Activated CD4-positive, alpha-beta T cell treated with anti-CD3 and anti-CD28 coated beads, Interleukin-2, Interleukin-4, amounts not matched to agents 100 ng/mL and 50 ng/mL, durations not matched to agents 16 hours and 8 hours (primary cell): ENCODE results near the gene CLCN2.
"Not testable (repeated sequence)": the region's sequence is repeated elsewhere in the genome, so short reads cannot be mapped to it uniquely, and the experiment has no call there.

ENCODE experiments used
- DNase-seq: peaks from one replicate; pipeline ENCODE4 v3.0.0-alpha.2; 2020; ENCODE audit warnings: low spot score

The CLCN2 gene

DNA sequence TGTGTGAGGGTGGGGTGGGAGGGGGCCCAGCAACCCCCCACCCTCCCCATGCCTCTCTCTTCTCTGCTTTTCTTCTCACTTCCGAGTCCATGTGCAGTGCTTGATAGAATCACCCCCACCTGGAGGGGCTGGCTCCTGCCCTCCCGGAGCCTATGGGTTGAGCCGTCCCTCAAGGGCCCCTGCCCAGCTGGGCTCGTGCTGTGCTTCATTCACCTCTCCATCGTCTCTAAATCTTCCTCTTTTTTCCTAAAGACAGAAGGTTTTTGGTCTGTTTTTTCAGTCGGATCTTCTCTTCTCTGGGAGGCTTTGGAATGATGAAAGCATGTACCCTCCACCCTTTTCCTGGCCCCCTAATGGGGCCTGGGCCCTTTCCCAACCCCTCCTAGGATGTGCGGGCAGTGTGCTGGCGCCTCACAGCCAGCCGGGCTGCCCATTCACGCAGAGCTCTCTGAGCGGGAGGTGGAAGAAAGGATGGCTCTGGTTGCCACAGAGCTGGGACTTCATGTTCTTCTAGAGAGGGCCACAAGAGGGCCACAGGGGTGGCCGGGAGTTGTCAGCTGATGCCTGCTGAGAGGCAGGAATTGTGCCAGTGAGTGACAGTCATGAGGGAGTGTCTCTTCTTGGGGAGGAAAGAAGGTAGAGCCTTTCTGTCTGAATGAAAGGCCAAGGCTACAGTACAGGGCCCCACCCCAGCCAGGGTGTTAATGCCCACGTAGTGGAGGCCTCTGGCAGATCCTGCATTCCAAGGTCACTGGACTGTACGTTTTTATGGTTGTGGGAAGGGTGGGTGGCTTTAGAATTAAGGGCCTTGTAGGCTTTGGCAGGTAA, 15.9 kb downstream of the CLCN2 start:
- no peak for DNase-seq

DNA sequence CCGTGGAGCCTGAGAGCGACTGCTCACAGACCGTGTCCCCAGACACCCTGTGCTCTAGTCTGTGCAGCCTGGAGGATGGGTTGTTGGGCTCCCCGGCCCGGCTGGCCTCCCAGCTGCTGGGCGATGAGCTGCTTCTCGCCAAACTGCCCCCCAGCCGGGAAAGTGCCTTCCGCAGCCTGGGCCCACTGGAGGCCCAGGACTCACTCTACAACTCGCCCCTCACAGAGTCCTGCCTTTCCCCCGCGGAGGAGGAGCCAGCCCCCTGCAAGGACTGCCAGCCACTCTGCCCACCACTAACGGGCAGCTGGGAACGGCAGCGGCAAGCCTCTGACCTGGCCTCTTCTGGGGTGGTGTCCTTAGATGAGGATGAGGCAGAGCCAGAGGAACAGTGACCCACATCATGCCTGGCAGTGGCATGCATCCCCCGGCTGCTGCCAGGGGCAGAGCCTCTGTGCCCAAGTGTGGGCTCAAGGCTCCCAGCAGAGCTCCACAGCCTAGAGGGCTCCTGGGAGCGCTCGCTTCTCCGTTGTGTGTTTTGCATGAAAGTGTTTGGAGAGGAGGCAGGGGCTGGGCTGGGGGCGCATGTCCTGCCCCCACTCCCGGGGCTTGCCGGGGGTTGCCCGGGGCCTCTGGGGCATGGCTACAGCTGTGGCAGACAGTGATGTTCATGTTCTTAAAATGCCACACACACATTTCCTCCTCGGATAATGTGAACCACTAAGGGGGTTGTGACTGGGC, 16.7 kb downstream of the CLCN2 start:
- no peak for DNase-seq

DNA sequence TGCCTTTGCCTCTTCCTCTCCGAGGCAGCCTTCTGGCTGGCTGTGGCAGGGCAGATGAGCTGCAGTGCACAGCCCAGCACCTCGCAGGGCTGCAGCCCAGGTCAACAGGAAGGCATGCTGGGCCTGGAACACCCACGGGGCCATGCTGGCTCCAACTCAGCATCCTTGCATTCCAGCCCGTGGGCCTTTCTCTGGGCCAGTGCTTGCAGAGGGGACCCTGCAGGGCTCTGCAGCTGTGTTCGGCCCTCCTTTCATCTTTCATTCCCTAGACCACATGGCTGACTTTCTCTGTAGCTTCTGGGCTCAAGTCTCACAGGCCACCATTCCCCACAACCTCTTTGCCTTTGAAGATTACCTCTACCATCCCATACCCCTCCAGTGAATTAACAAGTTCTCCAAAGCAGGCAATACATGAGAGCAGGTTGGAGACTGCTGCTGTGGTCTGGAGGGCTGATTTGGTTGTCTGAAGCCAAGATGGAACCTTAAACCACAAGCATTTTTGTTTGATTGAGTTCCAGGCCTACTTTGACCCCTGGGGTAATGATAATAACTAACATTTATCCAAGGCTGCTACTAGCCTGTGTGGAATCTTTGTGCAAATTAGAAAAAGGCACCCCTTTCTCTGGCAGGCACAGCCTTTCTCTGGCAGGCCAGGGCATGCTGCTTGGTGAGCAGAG, 18.1 kb downstream of the CLCN2 start:
- no peak for DNase-seq

GRCh38 chr3:184341925-184342324, 19.5 kb downstream of the CLCN2 start:
- no peak for DNase-seq

- not testable (repeated sequence) for DNase-seq
Observed at GRCh38 chr3:184339451-184340135, 21.8 kb downstream of the CLCN2 start.

GRCh38 chr3:184339001-184339400, 22.4 kb downstream of the CLCN2 start:
- no peak for DNase-seq

DNA sequence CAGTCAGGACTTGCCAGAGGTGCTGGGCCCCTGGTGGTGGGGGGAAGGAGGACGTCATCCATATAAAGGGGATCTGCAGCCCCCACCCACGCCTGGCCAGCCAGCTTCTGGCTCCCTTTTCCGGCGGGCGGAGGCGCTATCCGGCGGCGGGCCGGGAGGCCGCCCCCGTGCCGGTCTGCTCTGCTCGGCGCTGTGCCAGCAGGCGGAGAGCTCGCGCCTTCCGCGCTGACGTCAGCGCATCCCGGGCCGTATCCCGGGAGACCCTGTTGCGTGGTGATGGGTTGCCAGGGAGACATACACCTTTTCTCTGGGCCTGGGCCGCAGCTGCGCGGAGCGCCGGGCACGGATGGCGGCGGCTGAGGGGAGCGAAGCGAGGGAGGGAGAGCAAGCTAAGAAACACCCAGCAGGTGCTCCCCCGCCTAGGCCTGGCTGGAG, 22.9 kb downstream of the CLCN2 start:
- DNase-seq: no peak

DNA sequence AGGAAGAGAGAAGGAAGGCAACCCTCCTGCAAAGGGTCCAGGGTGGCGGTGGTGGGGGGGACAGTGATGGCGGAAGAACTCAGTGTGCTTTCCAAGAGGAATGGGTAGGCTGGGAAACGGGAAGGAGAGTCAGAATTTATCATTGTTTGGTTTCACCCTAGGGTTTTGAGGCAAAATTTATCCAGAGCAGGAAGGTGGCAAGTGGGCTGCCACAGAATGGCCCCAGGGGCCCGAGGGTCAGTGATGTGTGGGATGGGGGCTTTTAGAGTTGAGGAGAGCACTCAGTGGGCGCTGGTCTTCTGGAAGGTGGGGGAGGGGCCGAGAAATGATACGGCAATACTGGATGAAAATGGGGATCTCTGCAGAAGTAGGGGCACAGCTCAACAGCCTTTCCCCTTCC, 23.4 kb downstream of the CLCN2 start:
- DNase-seq: no peak

DNA sequence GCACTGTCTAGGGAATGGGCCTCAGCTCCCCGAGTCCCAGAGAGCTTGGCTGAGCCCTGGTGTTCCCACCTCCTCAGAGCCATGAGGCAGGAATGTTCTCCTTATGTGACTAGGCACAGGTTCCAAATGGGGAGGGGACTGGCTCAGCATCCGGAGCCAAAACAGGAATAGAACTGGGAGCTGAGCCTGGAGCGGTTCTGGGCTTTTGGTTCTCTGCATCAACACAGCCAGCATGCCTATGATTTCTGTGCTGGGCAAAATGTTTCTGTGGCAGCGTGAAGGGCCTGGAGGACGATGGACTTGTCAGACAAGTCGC, 24.0 kb downstream of the CLCN2 start, which contains the start of gene FAM131A:
Gene FAM131A (plus strand): TSS at position 202 of the 316 bp plus-strand sequence. CDS start 31 bp downstream, at position 233.
- no peak for DNase-seq

- no peak for DNase-seq
Observed at GRCh38 chr3:184336547-184337398, 24.6 kb downstream of the CLCN2 start.

DNA sequence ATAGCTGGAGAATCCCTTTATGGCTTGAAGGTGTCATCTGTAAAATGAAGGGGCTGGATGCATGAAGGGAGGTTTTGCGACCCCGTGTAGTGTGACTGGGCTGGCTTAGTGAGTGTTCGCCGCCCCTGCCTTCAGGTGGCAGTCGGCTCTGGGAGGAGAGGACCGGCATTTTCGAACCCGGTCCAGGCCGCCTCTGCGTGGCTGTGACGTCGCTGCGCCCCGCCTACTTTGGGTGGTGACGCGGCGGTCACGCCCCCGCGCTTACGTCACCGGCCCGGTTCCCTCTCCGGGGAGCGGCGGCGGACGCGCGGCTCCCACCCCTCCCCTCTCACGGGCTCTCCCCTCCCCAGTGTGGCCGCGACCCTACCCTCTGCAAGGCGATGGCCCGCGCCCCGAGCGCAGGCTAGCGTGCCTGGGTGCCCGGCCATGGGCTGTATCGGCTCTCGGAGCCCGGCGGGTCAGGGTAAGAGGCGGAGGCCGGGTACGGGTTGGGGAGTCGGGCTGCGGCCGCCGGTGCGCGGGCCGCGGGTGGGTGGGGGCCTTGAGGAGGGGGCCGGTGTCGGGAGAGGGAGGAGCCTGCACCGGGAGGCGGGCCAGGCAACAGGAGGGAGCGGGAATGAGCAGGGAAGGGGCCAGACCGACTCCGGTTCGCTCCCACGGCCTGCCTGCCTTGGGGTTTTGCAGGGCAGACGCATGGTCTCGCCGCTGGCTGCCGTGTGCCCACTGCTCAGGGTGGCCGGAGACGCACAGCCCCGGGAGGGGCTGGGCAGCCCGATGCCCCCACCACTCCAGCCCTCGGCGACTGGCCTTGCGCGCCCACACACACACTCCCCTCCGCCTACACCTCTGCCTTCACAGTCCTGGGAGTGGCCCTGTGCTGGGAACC, 25.5 kb downstream of the CLCN2 start:
- DNase-seq: peak; percentile 87

DNA sequence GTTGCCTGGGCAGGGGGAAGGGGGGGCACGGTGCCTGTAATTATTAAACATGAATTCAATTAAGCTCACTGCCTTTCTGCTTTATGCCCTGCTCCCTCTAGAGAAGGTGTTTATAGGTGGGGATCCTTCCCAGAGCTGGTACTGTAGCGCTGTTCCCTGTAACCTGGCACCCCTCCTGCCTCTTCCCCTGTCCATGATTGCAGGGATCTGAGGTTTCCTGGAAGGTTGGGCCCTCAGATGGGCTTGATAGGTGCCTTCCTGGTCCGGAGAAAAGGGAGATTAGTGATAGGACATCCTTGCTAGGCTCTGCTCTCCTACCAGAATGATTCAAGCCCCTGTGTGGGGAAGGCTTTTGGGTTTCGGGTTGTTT, 26.1 kb downstream of the CLCN2 start:
- no peak for DNase-seq

GRCh38 chr3:184334470-184335158, 26.8 kb downstream of the CLCN2 start:
- DNase-seq: peak; percentile 56

GRCh38 chr3:184333700-184334099, 27.7 kb downstream of the CLCN2 start:
- DNase-seq: no peak

DNA sequence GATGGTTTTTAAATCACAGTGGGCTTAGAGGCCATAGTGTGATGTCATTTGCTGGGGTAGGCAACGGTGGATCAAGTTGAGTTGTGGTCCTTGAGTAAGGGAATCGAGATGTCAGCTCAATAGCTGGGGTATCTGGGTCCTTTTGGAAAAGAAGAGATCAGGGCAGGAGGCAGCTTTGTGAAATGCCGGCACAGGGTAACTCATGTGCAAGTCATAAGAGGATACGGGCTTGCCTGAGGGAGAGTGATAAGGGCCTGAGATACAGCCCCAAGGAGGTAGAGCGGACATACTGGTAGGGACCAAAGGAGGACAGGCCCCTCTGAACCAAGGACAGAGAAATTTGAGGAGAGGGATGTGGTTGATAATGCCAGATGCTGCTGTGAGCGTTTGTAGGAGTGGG, 28.2 kb downstream of the CLCN2 start:
- DNase-seq: no peak

DNA sequence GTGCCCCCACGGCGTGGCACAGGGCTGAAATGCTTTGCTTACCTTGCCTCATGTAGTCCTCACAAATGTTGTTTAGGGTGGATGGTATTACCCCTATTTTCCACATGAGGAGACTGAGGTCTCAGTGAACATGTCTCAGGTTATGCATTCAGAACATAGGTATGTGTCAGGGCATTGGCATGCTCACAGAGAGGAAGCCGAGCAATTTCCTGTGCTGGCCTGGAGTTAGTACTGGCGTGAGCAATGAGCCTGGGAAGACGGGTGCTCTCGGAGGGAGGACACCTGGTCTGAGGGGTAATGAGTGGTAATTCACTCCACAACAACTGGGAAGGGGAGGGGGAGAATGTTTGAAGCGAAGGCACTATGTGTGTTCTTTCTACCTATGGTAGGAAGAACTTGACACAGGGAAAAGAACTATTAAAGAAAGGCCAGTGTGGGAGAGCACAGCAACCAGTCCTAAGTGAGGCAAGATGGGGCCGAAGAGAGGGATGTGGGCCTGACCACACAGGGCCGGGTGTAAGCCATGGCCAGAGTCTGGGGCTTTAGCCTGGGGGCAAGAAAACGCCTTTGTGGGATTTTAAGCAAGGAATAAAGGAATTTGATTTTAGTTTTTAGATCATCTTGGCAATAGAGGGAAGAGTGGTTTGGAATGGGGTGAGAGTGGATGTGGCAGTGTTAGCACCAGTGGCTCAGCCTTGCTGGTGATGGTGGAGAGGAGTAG, 28.9 kb downstream of the CLCN2 start:
- DNase-seq: no peak

GRCh38 chr3:184328516-184328915, 32.9 kb downstream of the CLCN2 start:
- no peak for DNase-seq

DNA sequence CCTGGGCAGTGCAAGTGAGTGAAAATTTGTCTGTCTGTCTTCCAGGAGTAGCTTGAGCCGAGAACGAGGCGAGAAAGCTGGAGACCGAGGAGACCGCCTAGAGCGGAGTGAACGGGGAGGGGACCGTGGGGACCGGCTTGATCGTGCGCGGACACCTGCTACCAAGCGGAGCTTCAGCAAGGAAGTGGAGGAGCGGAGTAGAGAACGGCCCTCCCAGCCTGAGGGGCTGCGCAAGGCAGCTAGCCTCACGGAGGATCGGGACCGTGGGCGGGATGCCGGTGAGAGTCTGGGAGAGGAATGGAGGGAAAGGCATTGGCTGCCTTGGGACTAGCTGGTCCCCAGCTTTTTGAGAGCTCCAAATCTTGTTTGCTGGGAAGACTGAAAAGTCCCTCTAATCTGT, 34.2 kb downstream of the CLCN2 start:
- DNase-seq: no peak
